ENCODE data around the gene SEMA3C. TPM values are rescaled to one million over a fixed set of nuclear protein-coding genes. Genes with fewer than 3 reads are reported as not detected.

SEMA3C gene
- 0.09 and 2.2 TPM in 2 replicates for total RNA-seq

GRCh38 chr7:80918909-80919721, at the start of gene SEMA3C:
Gene SEMA3C (minus strand): TSS chr7:80919051. CDS start chr7:80916781, 2,270 bp downstream.

Data from dermis lymphatic vessel endothelial cell (primary cell).